Thoracic aorta (tissue), 2 donors: Measurements from ENCODE around the gene SPPL3. TPM values are rescaled to one million over a fixed set of nuclear protein-coding genes. Genes with fewer than 3 reads are reported as not detected.

Source experiments
- ATAC-seq: fragments of 150-250 bp; one replicate; pipeline ENCODE4 v1.8.0; 2017; ENCODE audit warnings: low read depth; ENCODE audit not compliant: insufficient number of reproducible peaks, low FRiP score
- DNase-seq: peaks from one replicate; pipeline ENCODE4 v3.0.0-alpha.2; 2020; ENCODE audit warnings: low spot score
- H3K27ac ChIP-seq, 2 donors: fragments of 200-600 bp; sonication (generic); 1 replicate in 1 of 2; 2 replicates in 1 of 2; pipeline ENCODE4 v1.5.1; 2016; ENCODE audit warnings: mild to moderate bottlenecking in 2 of 2, moderate library complexity in 2 of 2
- H3K27me3 ChIP-seq: fragments of 200-600 bp; sonication (generic); replicated peaks from 2 replicates; pipeline ENCODE4 v1.6.0; 2016; ENCODE audit warnings: mild to moderate bottlenecking; ENCODE audit not compliant: insufficient read depth
- H3K36me3 ChIP-seq: fragments of 200-600 bp; sonication (generic); one replicate; pipeline ENCODE4 v1.5.1; 2016
- H3K4me1 ChIP-seq, 2 donors: fragments of 200-600 bp; sonication (generic); 1 replicate in 1 of 2; 2 replicates in 1 of 2; pipeline versions ENCODE4 v1.5.1 to v1.6.0; 2016; ENCODE audit warnings: low read depth in 2 of 2, mild to moderate bottlenecking in 1 of 2; ENCODE audit not compliant: control insufficient read depth in 1 of 2
- H3K4me3 ChIP-seq: fragments of 200-600 bp; sonication (generic); 2 replicates; pipeline ENCODE4 v1.5.1; 2016; ENCODE audit warnings: mild to moderate bottlenecking
- H3K9me3 ChIP-seq: fragments of 200-600 bp; sonication (generic); 2 replicates; pipeline ENCODE4 v1.5.1; 2016
- total RNA-seq, 2 donors: library from RNA; depleted of rRNA; stranded (reverse); fragments of >200 nt; gene quantifications; one replicate each; pipeline versions ENCODE4 v1.1.0 to v1.2.3, GENCODE V29; 2016
- TF ChIP-seq, protein P1 (sequence below): fragments of 200-600 bp; sonication (generic); IDR thresholded peaks from one replicate; pipeline ENCODE4 v1.5.1; 2019; ENCODE audit warnings: antibody characterized with exemption

The SPPL3 gene
- total RNA-seq, 2 donors from 2014 or later: 23.7 to 24.8 TPM

DNA sequence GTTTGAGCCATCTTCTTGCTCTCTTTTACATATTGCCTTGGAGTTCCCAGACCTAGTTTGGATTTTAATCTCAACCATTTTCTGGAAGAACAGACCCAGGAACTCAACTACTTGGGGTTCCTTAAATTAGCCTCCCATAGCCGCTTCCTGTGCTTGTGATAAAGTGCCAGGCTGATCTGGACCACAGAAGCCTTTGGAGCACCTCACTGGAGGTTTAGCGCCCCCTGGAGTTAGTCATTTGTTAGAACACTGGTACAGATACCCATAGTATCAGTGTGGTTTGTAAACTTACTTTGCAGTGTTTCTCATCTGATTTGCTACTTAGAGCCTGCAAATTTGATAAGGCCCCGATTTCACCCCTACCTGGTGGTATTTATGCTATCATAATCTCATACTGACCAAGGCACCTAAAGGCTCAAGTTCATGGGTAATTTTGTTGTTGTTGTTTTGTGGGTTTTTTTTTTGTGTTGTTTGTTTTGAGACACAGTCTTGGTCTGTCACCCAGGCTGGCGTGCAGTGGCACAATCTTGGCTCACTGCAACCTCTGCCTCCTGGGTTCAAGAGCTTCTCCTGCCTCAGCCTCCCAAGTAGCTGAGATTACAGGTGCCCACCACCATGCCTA lies 190.2 kb downstream of the SPPL3 start:
- H3K36me3 ChIP-seq: peaks cover 27% of the 10 kb centered on the region
- DNase-seq (peak; percentile 56), ATAC-seq (no peak)
- H3K27ac ChIP-seq: no peak overlapping the region
- H3K9me3 ChIP-seq: no peaks in the 10 kb centered on the region
- H3K4me1 ChIP-seq: peaks cover 9 to 22% of the 10 kb centered on the region in 2 donors
- H3K27me3 ChIP-seq: no peaks in the 10 kb centered on the region
- no peak overlapping the region for H3K4me3 ChIP-seq
- TF ChIP-seq, protein P1, sequence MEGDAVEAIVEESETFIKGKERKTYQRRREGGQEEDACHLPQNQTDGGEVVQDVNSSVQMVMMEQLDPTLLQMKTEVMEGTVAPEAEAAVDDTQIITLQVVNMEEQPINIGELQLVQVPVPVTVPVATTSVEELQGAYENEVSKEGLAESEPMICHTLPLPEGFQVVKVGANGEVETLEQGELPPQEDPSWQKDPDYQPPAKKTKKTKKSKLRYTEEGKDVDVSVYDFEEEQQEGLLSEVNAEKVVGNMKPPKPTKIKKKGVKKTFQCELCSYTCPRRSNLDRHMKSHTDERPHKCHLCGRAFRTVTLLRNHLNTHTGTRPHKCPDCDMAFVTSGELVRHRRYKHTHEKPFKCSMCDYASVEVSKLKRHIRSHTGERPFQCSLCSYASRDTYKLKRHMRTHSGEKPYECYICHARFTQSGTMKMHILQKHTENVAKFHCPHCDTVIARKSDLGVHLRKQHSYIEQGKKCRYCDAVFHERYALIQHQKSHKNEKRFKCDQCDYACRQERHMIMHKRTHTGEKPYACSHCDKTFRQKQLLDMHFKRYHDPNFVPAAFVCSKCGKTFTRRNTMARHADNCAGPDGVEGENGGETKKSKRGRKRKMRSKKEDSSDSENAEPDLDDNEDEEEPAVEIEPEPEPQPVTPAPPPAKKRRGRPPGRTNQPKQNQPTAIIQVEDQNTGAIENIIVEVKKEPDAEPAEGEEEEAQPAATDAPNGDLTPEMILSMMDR: peak; percentile 77

DNA sequence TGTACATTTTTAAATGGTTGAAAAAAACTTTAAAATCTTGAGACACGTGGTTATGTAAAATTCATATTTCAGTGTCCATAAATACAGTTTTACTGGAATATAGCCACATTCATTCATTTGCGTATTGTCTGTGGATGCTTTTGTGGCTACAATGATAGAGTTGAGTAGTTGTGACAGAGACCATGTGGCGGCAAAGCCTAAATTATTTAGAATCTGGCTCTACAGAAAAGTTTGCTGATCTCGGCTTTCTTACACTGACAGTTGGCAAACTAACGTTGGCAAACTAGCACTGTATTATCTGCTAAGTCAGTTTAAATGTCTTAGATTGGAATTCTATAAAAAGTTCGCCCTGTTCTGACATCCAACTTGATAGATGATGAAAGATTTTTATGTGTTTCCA lies 191.5 kb downstream of the SPPL3 start:
- Histone ChIP-seq H3K4me1 (peaks cover 9 to 22% of the 10 kb centered on the region in 2 donors), H3K4me3 (no peak overlapping the region), H3K27ac (no peak overlapping the region), H3K9me3 (no peaks in the 10 kb centered on the region), H3K36me3 (peaks cover 19% of the 10 kb centered on the region), H3K27me3 (no peaks in the 10 kb centered on the region)
- TF ChIP-seq, protein P1: no peak
- ATAC-seq: no peak
- no peak for DNase-seq

Other genes starting within 250 kb of the SPPL3 start
- gene MLEC, start 217.2 kb downstream of the SPPL3 start, total RNA-seq: 10 to 100 TPM; 49.1 to 63.1 TPM
- 10 to 100 TPM; 26.0 to 26.8 TPM for gene UNC119B, start 193.9 kb downstream of the SPPL3 start, total RNA-seq
- gene ACADS, start 178.5 kb downstream of the SPPL3 start, total RNA-seq: 10 to 100 TPM; 18.3 to 19.6 TPM
- under 1 TPM in 1 of 2 donors, not detected in 1; 0.49 TPM for gene HNF1A, start 74.2 kb upstream of the SPPL3 start, total RNA-seq
- gene C12orf43, start 112.1 kb upstream of the SPPL3 start, total RNA-seq: 10 to 100 TPM; 12.3 to 12.7 TPM
- 1 to 10 TPM; 1.1 to 3.1 TPM for gene OASL, start 134.9 kb upstream of the SPPL3 start, total RNA-seq
- 1 to 10 TPM; 3.2 to 4.0 TPM for gene P2RX7, start 228.5 kb upstream of the SPPL3 start, total RNA-seq